Smooth muscle cell of the brain vasculature (primary cell): Measurements from ENCODE around the gene EDARADD.

Source experiments
- DNase-seq: peaks from one replicate; pipeline ENCODE4 v3.0.0-alpha.2; 2012; ENCODE audit warnings: low read depth, low spot score

EDARADD gene

GRCh38 chr1:236392182-236392581 lies 1.9 kb upstream of the EDARADD start:
- DNase-seq: no peak

GRCh38 chr1:236394879-236395229 lies 768 bp downstream of the EDARADD start:
- no peak for DNase-seq

GRCh38 chr1:236395230-236395946 lies 1.3 kb downstream of the EDARADD start:
- DNase-seq: no peak

DNA sequence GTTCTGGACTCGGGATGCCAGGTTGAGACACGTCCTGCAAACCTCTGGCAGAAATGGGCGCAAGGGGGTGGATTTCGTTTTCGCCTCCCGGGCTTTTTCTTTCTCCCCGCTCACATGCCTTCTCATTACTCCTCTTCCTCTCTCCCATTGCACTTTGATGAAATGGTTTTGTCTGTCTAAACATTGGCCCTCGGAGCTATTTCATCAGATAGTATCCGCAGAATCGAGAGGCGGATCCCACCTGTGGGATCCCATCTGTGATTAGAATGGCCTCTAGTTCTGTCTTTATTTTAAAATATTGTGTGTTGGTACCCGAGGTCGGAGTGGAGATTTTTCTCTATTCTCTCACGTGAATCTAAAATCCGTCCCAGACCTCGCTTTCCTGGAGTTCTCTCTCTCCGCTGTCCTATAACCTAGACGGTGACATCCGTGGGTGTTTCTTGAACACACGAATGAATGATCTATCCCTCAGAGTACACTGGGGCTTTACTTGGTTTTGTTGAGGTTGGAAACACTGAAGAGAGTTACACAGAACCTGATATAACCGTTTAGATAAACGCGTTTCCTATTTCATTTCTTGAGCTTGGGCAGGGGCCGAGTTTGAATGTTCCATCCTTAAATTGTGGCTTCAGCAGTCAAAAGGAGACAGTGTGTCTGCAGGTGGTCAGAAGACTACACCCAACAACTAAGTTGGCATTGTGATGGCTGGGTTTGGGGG lies 2.0 kb downstream of the EDARADD start:
- DNase-seq: no peak

- DNase-seq: no peak
Measured at GRCh38 chr1:236396665-236397043, 2.6 kb downstream of the EDARADD start.

- no peak for DNase-seq
Measured at GRCh38 chr1:236397173-236397759, 3.2 kb downstream of the EDARADD start.

- no peak for DNase-seq
Measured at GRCh38 chr1:236398538-236398937, 4.5 kb downstream of the EDARADD start.

DNA sequence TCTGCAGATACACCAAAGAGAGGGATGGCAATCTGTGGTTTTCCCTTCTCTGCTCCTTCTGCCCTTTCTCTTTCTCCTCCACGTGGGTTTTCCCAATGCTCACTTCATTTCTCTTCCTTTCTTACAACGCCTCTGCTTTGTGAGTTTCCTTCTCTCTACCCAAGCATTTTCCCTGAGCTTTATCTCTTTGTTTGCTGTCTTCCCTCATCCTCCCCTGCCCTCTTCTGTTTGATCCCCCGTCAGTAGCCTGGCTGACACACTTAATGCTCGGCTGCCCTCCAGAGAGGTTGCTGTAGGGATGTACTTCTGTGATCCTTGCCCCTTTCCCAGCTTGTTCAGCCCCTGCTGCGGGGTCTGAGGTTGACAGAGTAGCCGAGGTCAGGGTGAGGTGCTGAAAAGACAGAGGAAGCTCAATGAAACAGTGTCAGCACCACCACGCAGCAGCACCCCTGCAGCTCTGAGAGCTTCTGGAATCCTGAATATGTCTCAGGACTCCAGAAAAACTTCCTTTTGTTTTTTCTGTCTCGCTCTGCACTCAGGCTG lies 6.0 kb downstream of the EDARADD start:
- peak; percentile 20 for DNase-seq

DNA sequence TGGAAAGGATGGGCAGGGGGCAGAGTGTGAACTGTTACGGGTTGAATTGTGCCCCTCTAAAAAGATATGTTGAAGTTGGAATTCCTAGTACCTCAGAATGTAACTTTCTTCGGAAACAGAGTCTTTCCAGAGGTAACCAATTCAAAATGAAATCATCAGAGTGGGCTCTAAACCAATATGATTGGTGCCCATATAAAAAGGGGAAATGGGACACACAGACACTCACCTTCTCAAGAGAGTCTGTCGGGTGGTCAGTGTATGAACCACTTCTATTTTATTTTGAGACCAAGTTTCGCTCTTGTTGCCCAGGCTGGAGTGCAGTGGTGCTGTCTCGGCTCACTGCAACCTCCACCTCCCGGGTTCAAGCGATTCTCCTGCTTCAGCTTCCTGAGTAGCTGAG lies 7.6 kb downstream of the EDARADD start:
- DNase-seq: no peak

GRCh38 chr1:236403905-236404696 lies 10.0 kb downstream of the EDARADD start:
- no peak for DNase-seq

GRCh38 chr1:236407059-236407458 lies 13.0 kb downstream of the EDARADD start:
- no peak for DNase-seq

GRCh38 chr1:236413688-236414087 lies 19.6 kb downstream of the EDARADD start:
- DNase-seq: no peak

DNA sequence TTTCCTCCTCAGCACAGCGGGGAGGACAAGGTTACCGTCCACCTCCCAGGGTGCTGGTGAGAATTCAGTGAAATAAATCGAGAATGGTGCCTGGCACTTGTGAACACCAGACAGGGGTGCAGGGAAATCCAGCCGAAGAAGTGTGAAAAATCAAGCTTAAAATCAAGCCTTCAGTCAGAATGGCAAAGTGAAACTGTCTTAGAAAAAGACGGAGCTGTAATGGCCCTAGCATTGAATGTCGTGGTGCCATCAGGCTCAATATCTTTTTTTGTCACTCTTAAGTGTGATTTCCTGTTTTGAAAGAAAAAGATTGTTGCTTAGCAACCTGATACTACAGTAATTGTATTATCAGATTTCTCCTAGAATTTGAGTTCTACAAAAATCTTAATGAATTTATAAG lies 22.1 kb downstream of the EDARADD start:
- no peak for DNase-seq

DNA sequence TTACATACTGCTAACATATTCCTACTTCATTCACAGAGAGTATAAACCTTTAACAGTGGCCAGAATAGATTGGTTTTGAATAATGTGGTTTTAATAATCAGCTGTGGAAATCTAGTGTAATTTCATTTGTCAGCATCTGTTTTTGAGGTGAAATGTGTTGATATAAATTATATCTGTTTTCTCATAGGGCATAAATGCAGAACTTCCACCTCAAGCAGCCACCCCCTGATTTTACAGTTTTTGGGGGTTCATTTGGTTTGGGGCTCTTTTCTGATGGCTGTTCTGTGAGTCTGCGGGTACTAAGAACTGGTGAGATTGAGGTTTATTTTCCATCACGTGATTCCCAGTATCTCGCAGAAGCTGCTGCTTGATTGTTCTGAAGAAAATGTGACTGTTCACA lies 23.2 kb downstream of the EDARADD start:
- no peak for DNase-seq

DNA sequence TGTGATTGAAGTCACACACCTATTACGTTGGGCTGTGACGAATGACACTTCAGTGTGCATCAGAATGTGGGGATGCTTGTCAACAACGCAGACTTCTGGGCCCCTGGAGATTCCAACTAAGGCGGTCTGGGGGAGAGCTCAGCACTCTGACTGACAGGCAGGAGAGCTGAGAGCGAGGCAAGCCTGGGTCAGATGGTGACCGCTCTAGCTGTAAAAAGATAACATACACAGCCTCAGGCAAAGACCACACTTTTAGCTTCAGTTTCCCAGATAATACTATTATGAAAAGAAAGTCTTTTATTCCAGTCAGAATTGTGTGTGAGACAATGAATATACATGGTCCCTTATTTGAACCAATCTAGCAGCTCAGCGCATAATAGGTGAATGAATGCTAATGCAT lies 25.4 kb downstream of the EDARADD start:
- DNase-seq: no peak

- DNase-seq: no peak
Measured at GRCh38 chr1:236421022-236421421, 26.9 kb downstream of the EDARADD start.

DNA sequence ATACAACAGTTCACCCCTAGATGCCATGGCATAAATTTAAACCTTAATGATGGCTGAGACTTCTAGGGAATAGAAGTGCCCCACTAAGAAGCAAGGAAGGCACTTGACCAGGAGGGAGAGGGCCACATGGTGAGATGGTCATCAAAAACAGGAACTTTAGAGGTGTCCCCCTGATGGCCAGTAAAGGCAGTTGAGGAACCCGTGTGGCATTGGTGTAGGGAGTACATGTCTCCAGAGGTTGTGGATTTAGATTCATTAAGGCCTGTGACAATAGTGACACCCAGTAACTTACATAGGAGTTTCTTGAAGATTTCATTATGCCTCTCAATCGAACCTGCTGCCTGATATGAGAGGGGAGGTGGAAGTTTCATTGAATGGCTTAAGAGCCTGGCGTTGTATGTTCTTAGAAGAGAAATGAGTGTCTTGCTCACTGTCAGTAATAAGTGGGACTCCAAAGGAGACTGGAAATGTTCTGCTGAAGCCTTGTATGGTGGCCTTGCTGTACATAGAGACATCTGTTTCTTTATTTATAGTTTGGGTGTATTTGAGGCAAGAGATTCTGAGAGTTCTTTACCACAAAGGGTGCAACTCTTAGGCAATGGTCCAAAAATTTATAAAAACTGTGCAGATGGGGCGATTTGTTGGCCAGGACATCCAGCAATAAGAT lies 27.9 kb downstream of the EDARADD start:
- DNase-seq: no peak

- DNase-seq: no peak
Measured at GRCh38 chr1:236422517-236422876, 28.4 kb downstream of the EDARADD start.

GRCh38 chr1:236425031-236425663 lies 31.1 kb downstream of the EDARADD start:
- DNase-seq: no peak

GRCh38 chr1:236426215-236426614 lies 32.1 kb downstream of the EDARADD start:
- no peak for DNase-seq

- no peak for DNase-seq
Measured at GRCh38 chr1:236429715-236430274, 35.7 kb downstream of the EDARADD start.
